Coronary artery (tissue), 2 donors: ENCODE measurements around the gene ELF1.
"Not testable (repeated sequence)": the region's sequence is repeated elsewhere in the genome, so short reads cannot be mapped to it uniquely, and the experiment has no call there.

Source experiments
- DNase-seq: peaks from one replicate; pipeline ENCODE4 v3.0.0-alpha.2; 2017; ENCODE audit warnings: low spot score
- H3K27ac ChIP-seq, 2 donors: fragments of 200-600 bp; sonication (generic); one replicate each; pipeline ENCODE4 v1.5.1; 2016 to 2019
- H3K4me3 ChIP-seq: fragments of 200-600 bp; sonication (generic); 2 replicates; pipeline ENCODE4 v1.5.1; 2016; ENCODE audit warnings: mild to moderate bottlenecking, moderate library complexity
- CTCF ChIP-seq: fragments of 200-600 bp; sonication (generic); IDR thresholded peaks from one replicate; pipeline ENCODE4 v1.5.1; 2019; ENCODE audit warnings: antibody characterized with exemption

ELF1 gene

GRCh38 chr13:40932252-40932651, 86.9 kb downstream of the ELF1 start:
- Histone ChIP-seq H3K4me3 (no peak overlapping the region), H3K27ac (no peak overlapping the region)
- no peak for DNase-seq
- no peak for TF ChIP-seq CTCF

DNA sequence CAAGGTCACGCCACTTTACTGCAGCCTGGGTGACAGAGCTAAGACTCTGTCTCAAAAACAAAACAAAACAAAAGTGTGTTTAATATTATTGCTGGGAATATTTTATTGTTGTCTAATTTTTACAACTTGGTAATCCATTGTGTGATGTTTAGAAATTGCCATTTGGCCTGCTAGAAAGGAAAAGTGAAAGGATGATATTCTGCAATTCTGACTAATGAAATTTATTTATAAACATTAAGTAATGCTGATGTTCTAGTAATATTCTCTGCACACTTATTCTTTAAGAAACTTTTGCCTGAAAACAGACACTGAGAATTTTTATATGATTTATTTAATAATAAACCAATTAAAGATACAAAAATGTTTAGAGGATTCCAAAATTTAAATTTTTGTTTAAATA, 87.4 kb downstream of the ELF1 start:
- Histone ChIP-seq H3K4me3 (no peak overlapping the region), H3K27ac (no peak overlapping the region)
- no peak for DNase-seq
- TF ChIP-seq CTCF = no peak

DNA sequence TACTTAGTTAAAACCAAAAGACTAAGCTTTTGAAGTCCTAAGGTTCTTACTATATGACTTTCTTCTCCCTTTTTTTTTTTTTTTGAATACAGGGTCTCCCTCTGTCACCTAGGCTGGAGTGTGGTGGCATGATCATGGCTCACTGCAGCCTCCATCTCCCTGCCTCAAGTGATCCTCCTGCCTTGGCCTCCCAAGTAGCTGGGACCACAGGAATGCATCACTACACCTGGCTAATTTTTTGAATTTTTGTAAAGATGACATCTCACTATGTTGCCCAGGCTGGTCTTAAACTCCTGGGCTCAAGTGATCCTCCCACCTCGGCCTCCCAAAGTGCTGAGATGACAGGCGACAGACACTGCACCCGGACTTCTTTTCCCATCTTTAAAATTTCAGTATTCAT, 89.2 kb downstream of the ELF1 start:
- DNase-seq, H3K27ac ChIP-seq, H3K4me3 ChIP-seq: not testable (repeated sequence)

DNA sequence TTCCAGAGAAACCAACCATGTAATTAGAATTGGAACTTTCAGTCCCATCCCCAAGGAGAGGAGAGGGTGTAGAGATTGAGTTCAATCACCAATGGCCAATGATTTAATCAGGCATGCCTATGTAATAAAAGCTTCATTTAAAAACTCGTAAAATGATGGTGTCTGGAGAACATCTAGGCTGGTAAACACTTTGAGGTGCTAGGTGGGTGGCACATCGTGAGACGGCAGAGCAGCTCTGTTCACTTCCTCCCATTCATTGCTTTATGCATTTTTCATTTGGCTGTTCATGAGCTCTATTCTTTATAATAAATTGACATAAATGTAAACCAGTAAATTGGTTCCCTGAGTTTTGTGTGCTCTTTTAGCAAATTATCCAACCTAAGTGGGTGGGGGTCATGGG, 90.1 kb downstream of the ELF1 start:
- TF ChIP-seq CTCF = no peak

DNA sequence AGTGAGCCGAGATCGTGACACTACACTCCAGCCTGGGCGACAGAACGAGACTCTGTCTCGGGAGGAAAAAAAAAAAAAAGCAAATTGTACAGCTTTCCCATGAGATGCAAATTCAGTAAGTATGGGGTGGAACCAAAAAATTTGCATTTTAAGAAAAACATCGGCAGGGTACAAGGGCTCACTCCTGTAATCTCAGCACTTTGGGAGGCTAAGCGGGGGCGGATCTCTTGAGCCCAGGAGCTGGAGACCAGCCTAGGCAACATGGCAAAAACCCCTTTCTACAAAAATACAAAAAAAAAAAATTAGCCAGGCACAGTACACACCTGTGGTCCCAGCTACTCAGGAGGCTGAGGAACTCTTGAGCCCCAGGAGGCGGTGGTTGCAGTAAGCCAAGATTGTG, 91.2 kb downstream of the ELF1 start:
- DNase-seq = no peak
- no peak overlapping the region for H3K4me3 ChIP-seq
- no peak for TF ChIP-seq CTCF
- H3K27ac ChIP-seq = no peak overlapping the region

More for the DNA sequence above, 90.1 kb downstream of the ELF1 start:
- no peak overlapping the region for H3K4me3 ChIP-seq
- no peak overlapping the region for H3K27ac ChIP-seq
- no peak for DNase-seq

DNA sequence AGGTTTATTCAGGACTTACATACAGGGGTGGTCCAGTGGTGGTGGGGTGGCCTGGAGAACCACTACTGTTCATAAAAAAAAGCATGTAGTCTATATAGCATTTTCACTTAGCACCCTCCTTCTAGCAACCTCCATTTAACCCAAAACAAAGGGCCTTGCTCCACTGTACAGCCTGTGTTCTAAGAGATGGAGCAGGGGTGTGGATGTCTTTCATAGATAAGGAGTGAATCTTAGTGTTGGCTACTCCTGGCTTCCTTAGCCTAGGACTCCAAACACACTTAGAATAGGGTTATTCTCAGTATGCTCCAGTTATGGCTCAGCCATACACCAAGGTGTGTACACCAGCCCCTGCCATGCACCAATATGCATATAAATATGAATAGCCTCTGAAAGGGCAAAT, 95.2 kb downstream of the ELF1 start:
- Histone ChIP-seq H3K27ac (no peak overlapping the region), H3K4me3 (no peak overlapping the region)
- DNase-seq = no peak
- no peak for TF ChIP-seq CTCF

DNA sequence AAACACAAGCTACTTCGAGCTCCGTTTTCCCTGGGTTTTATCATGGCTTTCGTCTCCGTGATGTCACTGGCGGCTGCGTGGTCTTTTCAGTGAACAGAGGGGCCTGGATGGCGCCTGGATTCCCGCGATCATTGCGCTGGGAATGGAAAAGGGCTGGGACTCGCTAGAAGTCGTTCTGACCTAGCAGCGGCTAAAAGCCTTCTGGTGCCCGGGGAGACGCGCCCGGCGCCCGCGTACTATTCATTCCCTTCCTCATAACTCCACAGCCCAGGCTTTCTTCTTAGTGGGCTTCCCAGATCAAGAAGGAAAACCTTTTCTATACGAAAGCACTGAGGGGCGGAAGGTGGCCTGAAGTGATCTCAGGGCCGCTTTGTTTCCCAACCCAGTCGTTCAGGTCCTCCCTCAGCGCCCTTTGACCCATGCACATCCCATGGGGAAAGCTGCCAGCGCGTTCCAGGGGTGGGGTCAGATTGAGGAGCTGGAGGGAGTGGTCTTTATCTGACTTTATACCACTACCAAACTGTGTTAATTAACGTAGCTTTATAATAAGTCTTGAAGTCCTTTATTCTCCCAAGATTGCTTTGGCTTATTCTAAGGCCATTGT, 96.6 kb downstream of the ELF1 start:
- DNase-seq = no peak
- TF ChIP-seq CTCF = no peak
- no peak overlapping the region for H3K4me3 ChIP-seq
- no peak overlapping the region for H3K27ac ChIP-seq

DNA sequence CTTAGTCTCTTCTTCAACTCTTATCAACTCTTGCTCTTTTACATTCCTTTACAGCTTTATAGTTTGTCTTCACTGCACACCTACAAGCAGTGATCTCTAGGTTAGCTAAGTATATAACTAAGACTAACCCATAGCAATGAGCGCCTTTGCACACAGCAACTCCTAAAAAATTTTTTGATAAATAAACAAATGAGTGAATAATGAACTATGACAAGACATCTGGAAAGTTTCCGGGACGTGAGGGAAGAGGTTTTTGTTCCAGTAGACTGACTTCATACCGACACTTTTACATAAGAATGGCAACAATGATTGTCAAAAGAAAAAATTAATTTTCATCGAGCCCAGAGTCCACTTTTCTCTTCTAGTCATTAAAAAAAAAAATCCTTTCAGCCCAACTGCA, 98.3 kb downstream of the ELF1 start:
- no peak for DNase-seq
- Histone ChIP-seq H3K27ac (peak overlapping the region; percentile 82 to 88), H3K4me3 (peak overlapping the region; percentile 70)
- no peak for TF ChIP-seq CTCF

GRCh38 chr13:40919901-40920300, 99.2 kb downstream of the ELF1 start:
- H3K27ac ChIP-seq, DNase-seq, H3K4me3 ChIP-seq: not testable (repeated sequence)
